Esophagus (tissue), 2 donors: ENCODE data around the gene ANTXR1. TPM values are rescaled to one million over a fixed set of nuclear protein-coding genes. Genes with fewer than 3 reads are reported as not detected.

ENCODE experiments used
- H3K27ac ChIP-seq, 2 donors: one replicate each; pipeline ENCODE4 v1.5.1; 2013; ENCODE audit warnings: low read depth in 2 of 2, mild to moderate bottlenecking in 2 of 2, inconsistent platforms in 1 of 2, low read length in 1 of 2, moderate library complexity in 1 of 2
- H3K27me3 ChIP-seq, 2 donors: one replicate each; pipeline ENCODE4 v1.6.1; 2013; ENCODE audit warnings: low read length in 2 of 2, control low read depth in 1 of 2, mild to moderate bottlenecking in 1 of 2; ENCODE audit not compliant: insufficient read depth in 2 of 2, control insufficient read depth in 1 of 2
- H3K36me3 ChIP-seq, 2 donors: one replicate each; pipeline ENCODE4 v1.6.1; 2013; ENCODE audit warnings: low read length in 1 of 2; ENCODE audit not compliant: control insufficient read depth in 2 of 2, insufficient read depth in 2 of 2
- H3K4me1 ChIP-seq, 2 donors: one replicate each; pipeline ENCODE4 v1.6.1; 2013; ENCODE audit warnings: low read length in 1 of 2; ENCODE audit not compliant: control insufficient read depth in 2 of 2, insufficient read depth in 2 of 2
- H3K4me3 ChIP-seq, 2 donors: one replicate each; pipeline ENCODE4 v1.5.1; 2013; ENCODE audit warnings: low read length in 2 of 2, mild to moderate bottlenecking in 2 of 2, low read depth in 1 of 2, moderate library complexity in 1 of 2
- H3K9me3 ChIP-seq, 2 donors: one replicate each; pipeline ENCODE4 v1.6.1; 2013; ENCODE audit warnings: mild to moderate bottlenecking in 2 of 2, low read depth in 1 of 2, low read length in 1 of 2, moderate library complexity in 1 of 2; ENCODE audit not compliant: control insufficient read depth in 2 of 2, insufficient read depth in 1 of 2
- WGBS, 2 donors: extraction: QIAGEN DNeasy Blood & Tissue Kit; methylation state at CpG; one replicate each; pipeline ENCODE4 v1.1.7; 2013; 5-methylcytosine and 5-hydroxymethylcytosine counted together
- polyA plus RNA-seq, 2 donors: library from polyadenylated mRNA; stranded (reverse); fragments of 200-250 nt; gene quantifications; one replicate each; pipeline ENCODE4 v1.2.3, GENCODE V29; 2013
- donor health status: healthy with polysubstance abuse.
- donor health status: Bipolar disorder and iron deficiency.

The ANTXR1 gene
- polyA plus RNA-seq, 2 donors, result 5.0 to 8.5 TPM

- no peak overlapping the region for H3K4me3 ChIP-seq
- peak overlapping the region; percentile 5 to 52 for H3K27ac ChIP-seq
- WGBS, 2 donors, result 78 to 79% methylated on average over 6 of the region's 6 CpGs
- H3K4me1 ChIP-seq, result peaks cover 0 to 10% of the 10 kb centered on the region in 2 donors
- peaks cover 0 to 3% of the 10 kb centered on the region in 2 donors for H3K36me3 ChIP-seq
- no peaks in the 10 kb centered on the region for H3K27me3 ChIP-seq
- H3K9me3 ChIP-seq, result no peaks in the 10 kb centered on the region
Observed at GRCh38 chr2:69200107-69200520, 187.1 kb downstream of the ANTXR1 start.

- H3K27me3 ChIP-seq, result no peaks in the 10 kb centered on the region
- no peak overlapping the region for H3K4me3 ChIP-seq
- H3K9me3 ChIP-seq, result no peaks in the 10 kb centered on the region
- WGBS, 2 donors, result 81 to 84% methylated on average over 7 of the region's 7 CpGs
- H3K4me1 ChIP-seq, result peaks cover 0 to 10% of the 10 kb centered on the region in 2 donors
- H3K27ac ChIP-seq, result no peak overlapping the region
- peaks cover 0 to 3% of the 10 kb centered on the region in 2 donors for H3K36me3 ChIP-seq
Observed at GRCh38 chr2:69201259-69201658, 188.3 kb downstream of the ANTXR1 start.

DNA sequence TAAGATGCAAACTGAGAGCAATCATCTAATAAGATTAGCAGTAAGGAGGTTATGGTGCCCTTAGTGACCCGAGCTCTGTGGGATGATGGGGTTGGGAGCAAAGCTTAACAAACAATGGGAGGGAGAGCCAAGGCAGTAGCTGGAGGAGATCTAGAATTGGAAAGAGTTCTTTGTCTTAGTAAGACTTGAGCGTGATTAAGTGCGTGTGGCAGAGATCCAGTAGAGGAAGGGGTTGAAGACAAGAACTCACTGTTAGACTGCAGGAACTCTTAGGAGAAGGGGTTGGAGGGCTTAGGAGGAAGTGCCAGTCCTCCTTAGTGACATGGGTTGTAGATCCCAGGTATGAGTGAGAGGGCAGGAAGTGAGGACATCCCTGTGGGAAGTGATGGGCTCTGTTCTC lies 189.3 kb downstream of the ANTXR1 start:
- 70 to 77% methylated on average over 3 of the region's 3 CpGs for WGBS, 2 donors
- no peaks in the 10 kb centered on the region for H3K36me3 ChIP-seq
- H3K9me3 ChIP-seq, result no peaks in the 10 kb centered on the region
- no peak overlapping the region for H3K4me3 ChIP-seq
- H3K4me1 ChIP-seq, result peaks cover 0 to 10% of the 10 kb centered on the region in 2 donors
- no peaks in the 10 kb centered on the region for H3K27me3 ChIP-seq
- H3K27ac ChIP-seq, result no peak overlapping the region

DNA sequence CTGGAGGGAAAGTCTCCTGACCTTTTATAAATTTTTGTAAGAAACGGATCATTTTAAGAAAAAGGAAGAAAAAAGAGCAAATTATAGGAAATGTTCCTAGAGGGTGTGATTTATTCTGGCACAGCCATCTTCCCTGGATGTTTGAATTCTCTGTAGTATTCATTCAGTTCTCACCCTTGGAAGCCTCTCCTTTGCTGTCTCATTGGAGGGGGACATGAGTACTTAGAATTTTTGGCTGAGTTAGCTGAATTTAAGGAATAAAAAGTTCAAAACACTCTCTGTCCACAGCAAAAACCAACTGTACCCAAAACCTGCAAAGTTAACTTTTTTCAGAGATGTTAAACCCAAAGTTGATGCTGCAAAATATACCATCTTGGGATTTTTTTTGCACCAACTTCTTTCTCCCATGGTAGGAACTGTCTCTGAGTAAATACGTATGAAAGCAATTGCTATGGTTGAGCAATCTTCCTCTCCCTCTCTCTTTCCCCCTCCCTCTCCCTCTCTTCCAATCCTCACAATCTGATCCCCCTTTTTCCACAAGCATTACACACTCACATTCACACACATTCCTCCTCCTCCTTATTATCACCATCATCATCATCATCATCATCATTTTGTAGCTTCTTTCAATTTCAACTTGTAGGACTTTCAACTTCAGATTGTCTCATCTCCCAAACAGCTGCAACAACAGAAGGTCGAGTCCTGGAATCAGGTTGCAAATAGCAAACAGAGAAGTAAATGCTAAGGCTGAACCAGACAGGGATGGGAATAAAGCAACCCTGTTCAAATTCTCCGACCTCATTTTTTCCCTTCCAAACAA lies 190.4 kb downstream of the ANTXR1 start:
- Histone ChIP-seq H3K4me3 (no peak overlapping the region), H3K27me3 (no peaks in the 10 kb centered on the region), H3K27ac (no peak overlapping the region), H3K4me1 (peaks cover 0 to 10% of the 10 kb centered on the region in 2 donors), H3K9me3 (no peaks in the 10 kb centered on the region), H3K36me3 (no peaks in the 10 kb centered on the region)
- 61 to 73% methylated on average over 4 of the region's 4 CpGs for WGBS, 2 donors

- no peak overlapping the region for H3K27ac ChIP-seq
- WGBS, 2 donors, result 92 to 95% methylated on average over 3 of the region's 3 CpGs
- no peaks in the 10 kb centered on the region for H3K9me3 ChIP-seq
- H3K36me3 ChIP-seq, result no peaks in the 10 kb centered on the region
- H3K4me1 ChIP-seq, result peaks cover 0 to 10% of the 10 kb centered on the region in 2 donors
- H3K4me3 ChIP-seq, result no peak overlapping the region
- H3K27me3 ChIP-seq, result no peaks in the 10 kb centered on the region
Observed at GRCh38 chr2:69204654-69205053, 191.7 kb downstream of the ANTXR1 start.

- no peak overlapping the region for H3K4me3 ChIP-seq
- H3K27me3 ChIP-seq, result no peaks in the 10 kb centered on the region
- peaks cover 0 to 10% of the 10 kb centered on the region in 2 donors for H3K4me1 ChIP-seq
- no peaks in the 10 kb centered on the region for H3K36me3 ChIP-seq
- no peak overlapping the region for H3K27ac ChIP-seq
- no peaks in the 10 kb centered on the region for H3K9me3 ChIP-seq
- WGBS, 2 donors, result 83 to 84% methylated on average over 2 of the region's 2 CpGs
Observed at GRCh38 chr2:69205076-69205475, 192.1 kb downstream of the ANTXR1 start.

DNA sequence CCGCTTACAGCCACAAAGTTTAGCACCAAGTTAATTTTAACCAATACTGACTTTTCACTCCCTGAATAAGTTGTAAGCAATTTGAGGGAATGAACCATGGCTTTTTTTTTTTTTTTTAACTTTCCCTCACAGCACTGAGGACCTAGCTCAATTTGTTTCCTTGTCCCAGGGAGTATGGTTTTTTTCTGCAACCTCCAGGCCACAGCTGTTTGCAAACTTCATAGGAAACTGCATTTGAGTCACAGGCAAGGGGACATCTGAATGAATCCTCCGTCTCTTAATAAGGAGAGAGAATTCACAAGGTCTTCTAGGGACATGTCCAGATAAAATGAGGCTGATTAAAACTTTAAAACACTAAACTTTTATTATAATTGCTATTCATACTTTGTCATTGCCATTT lies 192.5 kb downstream of the ANTXR1 start:
- 79 to 81% methylated on average over 2 of the region's 2 CpGs for WGBS, 2 donors
- H3K4me3 ChIP-seq, result no peak overlapping the region
- H3K27me3 ChIP-seq, result no peaks in the 10 kb centered on the region
- H3K4me1 ChIP-seq, result peaks cover 0 to 10% of the 10 kb centered on the region in 2 donors
- H3K9me3 ChIP-seq, result no peaks in the 10 kb centered on the region
- H3K27ac ChIP-seq, result no peak overlapping the region
- H3K36me3 ChIP-seq, result no peaks in the 10 kb centered on the region

DNA sequence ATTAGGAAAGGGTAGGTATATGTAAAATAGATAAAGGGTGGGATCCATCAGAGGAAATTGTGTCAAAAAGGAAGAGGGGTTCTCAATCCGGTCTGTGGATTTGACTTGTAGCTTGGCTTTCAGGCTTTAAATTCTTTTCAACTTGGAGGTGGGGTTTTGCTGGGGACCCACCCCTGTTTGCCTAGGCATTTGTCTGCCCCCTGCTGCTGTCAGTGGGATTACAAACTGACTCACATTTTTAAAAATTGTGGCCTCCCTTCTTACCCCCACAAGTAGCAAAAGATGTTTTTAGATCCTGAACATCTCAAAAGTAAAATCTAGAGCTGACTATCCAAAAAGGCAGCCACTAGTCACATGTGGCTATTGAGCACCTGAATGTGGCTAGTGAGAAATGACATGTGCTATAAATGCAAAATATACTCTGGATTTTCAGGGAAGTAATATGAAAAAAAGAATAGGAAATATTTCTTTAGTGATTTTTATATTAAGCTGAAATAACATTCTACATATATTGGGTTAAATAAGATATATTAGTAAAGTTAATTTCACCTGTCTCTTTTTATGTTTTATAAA lies 195.1 kb downstream of the ANTXR1 start:
- Histone ChIP-seq H3K4me1 (no peaks in the 10 kb centered on the region), H3K36me3 (no peaks in the 10 kb centered on the region), H3K9me3 (no peaks in the 10 kb centered on the region), H3K27me3 (no peaks in the 10 kb centered on the region), H3K4me3 (no peak overlapping the region), H3K27ac (no peak overlapping the region)
- 87 to 88% methylated on average over 1 of the region's 1 CpG for WGBS, 2 donors

- H3K27ac ChIP-seq, result no peak overlapping the region
- WGBS, 2 donors, result 79 to 88% methylated on average over 3 of the region's 3 CpGs
Observed at GRCh38 chr2:69209482-69209881, 196.5 kb downstream of the ANTXR1 start.

DNA sequence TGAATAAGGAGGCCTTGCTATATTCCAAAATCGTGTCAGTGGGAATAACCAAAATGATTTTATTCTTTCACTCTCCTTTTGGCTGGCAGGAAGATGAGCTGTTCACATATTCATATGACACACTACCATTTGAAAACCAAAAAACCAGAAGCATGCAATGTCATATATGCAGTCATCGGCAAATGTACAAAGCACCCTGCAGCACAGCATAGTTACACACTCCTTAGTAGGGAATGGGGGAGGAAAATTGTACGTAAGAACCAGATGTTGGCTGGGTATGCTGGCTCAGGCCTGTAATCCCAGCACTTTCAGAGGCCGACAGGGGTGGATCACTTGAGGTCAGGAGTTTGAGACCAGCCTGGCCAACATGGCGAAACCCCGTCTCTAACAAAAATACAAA lies 197.4 kb downstream of the ANTXR1 start:
- H3K4me3 ChIP-seq, result no peak overlapping the region
- H3K27ac ChIP-seq, result no peak overlapping the region
- no peaks in the 10 kb centered on the region for H3K27me3 ChIP-seq
- H3K36me3 ChIP-seq, result no peaks in the 10 kb centered on the region
- 89% methylated on average over 6 of the region's 6 CpGs for WGBS, 2 donors
- peaks cover 0 to 4% of the 10 kb centered on the region in 2 donors for H3K4me1 ChIP-seq
- H3K9me3 ChIP-seq, result no peaks in the 10 kb centered on the region

More at GRCh38 chr2:69209482-69209881, 196.5 kb downstream of the ANTXR1 start:
- Histone ChIP-seq H3K4me3 (no peak overlapping the region), H3K4me1 (peaks cover 0 to 2% of the 10 kb centered on the region in 2 donors), H3K27me3 (no peaks in the 10 kb centered on the region), H3K9me3 (no peaks in the 10 kb centered on the region), H3K36me3 (no peaks in the 10 kb centered on the region)
